Frontal cortex (tissue), 4 donors: ENCODE data around the gene MRPS23. TPM values are rescaled to one million over a fixed set of nuclear protein-coding genes. Genes with fewer than 3 reads are reported as not detected.

Source experiments
- DNase-seq, 2 donors: peaks; one replicate each; pipeline ENCODE4 v3.0.0; 2012; ENCODE audit warnings: low spot score in 2 of 2
- FAIRE-seq: peaks from 2 replicates; lab custom pipeline; 2012; peaks lifted over from hg19 to GRCh38; lab: Jason Lieb, UNC
- total RNA-seq: library from RNA; depleted of rRNA; stranded (reverse); fragments of >200 nt; gene quantifications from one replicate; pipeline ENCODE4 v1.2.3, GENCODE V29; 2014
- donor health status: control.
- donor health status: control.
- donor health status: control.

MRPS23 gene
- total RNA-seq, 1 donor from 2014 or later: 30.2 TPM

DNA sequence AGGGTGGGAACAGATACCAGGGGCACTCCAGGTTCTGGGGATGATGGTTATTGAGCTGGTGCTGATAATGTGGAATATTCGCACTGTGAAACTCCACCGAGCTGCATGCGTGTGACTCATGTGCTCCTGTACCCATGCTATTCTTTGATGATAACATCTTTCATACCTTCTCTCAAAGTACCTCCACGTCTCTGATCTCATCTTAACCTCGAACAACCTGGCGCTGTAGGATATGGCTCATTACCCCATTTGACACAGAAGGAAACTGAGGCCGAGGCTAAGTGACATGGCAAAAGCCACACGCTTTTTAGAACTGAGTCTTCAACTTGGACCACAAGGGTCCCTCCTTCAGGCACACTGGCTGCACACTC is 30.2 kb upstream of the MRPS23 start:
- FAIRE-seq (no peak), DNase-seq (no peak)

DNA sequence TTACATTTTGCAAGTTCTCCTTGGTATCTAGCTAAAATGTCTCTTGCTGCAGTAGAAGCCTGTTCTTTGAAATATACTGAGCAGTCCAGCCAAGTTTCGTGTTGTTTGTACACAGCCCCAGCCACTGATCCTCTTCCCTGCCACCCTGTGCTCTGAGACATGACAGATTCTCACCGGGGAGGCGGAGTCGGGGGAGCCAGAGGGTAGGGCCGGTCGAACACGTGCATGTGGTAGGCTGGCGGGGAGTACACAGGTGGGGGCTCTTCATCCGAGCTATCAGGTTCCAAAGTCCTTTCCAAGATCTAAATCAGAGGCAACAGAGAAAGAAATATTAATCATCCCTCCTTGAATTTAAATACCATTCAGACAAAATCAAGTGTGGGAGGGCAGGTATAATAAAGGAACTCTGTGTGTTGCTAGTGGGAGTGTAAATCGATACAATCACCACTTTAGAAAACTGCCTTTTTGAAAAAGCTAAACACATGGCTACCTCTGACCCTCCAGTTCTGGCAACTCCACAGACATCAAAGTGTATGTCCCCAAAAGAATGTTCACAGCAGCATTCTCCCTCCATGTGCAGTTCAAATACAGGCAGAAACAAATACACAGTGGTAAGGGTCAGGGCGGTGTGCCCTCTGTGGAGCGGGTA is 29.7 kb upstream of the MRPS23 start:
- DNase-seq (no peak), FAIRE-seq (no peak)

DNA sequence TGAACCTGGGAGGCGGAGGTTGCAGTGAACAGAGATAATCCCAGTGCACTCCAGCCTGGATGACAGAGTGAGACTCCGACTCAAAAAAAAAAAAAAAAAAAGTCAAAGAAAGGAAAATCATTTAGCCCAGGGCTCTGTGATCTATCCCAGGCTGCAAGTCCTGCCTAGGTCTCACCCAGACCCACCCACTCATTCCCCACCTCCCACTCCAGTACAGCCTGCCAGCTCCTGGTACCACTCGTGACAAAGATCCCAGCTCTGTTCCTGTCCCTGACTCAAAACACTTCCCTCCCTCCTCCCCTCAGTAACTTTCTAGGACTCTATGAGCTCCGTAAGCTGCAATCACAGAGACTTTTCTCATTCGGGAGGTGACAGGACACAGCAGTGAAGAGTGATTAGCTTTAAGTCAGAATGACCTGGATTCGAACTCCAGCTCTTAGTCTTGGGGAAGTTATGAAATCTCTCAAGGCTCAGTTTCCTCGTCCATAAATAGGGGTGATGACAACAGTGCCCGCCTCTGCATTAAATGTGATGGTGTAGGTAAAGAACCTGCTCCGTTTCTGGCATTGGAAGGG is 28.0 kb upstream of the MRPS23 start:
- no peak for DNase-seq
- FAIRE-seq: no peak

DNA sequence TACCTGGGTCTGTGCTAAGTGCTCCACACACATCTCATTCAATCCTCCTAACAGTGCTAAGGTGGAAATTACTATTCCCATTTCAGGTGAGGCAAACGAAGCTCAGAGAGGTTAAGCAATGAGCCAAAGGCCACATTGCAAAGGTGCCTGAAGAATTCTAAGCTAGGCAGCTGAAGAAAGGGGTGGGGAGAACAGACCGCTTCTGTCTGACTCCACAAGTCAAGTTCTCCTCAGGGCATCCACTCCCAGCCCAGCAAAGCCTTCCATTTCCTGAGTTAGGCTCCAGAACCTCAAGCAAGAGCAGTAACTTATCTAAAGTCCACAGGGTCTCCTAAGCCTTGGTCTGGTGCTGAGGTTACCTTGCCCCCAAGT is 27.0 kb upstream of the MRPS23 start:
- DNase-seq (no peak), FAIRE-seq (no peak)

DNA sequence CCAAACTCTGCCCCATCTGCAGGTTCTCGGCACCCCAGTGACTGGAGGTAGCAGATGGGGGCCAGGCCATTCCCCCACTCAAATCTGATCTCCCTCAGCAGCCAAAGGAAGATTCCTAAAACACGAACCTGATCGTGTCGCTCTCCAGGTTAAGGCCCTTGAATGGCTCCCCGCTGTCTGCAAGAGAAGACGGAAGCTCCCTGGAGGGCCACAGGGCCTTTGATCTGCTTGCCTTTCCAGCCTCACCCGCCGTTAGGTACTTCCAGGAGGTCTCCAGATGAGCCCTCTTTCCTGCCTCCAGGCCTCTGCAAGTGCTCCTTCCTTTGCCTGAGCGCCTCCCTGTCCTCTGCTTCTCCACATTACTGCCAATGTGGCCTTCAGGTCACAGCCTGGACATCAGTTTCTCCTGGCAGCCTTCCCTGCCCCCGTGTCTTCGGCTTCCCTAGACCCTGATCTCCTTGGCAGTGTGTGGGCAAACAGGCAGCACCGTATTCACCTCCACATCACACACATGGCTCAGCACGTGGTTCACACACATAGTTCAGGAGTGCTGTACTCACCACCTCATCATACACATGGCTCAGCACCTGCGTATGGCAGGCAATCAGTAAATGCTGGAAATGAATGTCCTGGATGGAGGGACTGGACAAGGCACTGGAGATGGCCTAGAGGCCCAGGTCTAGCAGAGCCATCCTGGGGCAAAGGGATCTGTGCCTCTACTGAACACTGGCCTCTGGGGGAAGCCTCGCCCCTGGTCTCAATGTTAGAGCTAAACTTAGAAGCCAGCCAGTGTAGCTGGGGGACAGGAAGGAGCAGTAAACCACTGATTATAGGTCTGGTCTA is 26.4 kb upstream of the MRPS23 start:
- FAIRE-seq (no peak), DNase-seq (no peak)

DNA sequence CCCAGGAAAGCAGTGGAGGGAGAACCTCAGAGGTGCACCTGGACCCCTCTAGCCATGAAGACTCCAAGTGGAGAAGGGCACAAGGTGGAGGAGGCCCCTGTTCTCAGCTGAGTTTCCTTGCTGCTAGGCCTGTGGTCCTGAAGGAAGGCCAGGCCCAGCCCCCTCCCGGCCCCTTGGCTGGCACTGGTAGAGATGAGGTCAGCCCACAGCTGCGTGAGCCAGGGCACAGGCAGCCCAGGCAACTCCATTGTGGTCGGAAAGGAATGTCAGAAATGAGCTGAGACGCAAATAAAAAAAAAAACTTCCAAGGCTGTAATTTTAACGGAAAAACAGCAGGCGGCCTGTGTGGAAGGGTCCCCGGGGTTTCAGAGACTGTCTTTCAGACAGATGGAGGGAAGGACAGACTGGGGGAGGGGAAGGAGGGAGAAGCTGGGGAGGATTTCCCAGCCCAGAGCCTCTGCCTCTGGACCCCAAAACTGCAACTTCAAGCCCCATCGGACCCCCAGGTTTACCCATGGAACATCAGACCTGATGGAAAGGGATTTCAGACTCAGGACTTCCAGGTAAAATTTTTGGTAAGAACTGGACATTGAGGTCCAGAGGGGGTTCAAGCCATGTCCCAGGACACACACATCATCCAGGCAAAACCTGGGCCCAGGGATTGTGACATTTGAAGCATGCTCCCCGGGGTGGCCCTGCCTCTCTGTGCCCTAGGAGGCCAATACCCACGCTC is 25.6 kb upstream of the MRPS23 start:
- DNase-seq (peak; percentile 60 to 72), FAIRE-seq (no peak)

DNA sequence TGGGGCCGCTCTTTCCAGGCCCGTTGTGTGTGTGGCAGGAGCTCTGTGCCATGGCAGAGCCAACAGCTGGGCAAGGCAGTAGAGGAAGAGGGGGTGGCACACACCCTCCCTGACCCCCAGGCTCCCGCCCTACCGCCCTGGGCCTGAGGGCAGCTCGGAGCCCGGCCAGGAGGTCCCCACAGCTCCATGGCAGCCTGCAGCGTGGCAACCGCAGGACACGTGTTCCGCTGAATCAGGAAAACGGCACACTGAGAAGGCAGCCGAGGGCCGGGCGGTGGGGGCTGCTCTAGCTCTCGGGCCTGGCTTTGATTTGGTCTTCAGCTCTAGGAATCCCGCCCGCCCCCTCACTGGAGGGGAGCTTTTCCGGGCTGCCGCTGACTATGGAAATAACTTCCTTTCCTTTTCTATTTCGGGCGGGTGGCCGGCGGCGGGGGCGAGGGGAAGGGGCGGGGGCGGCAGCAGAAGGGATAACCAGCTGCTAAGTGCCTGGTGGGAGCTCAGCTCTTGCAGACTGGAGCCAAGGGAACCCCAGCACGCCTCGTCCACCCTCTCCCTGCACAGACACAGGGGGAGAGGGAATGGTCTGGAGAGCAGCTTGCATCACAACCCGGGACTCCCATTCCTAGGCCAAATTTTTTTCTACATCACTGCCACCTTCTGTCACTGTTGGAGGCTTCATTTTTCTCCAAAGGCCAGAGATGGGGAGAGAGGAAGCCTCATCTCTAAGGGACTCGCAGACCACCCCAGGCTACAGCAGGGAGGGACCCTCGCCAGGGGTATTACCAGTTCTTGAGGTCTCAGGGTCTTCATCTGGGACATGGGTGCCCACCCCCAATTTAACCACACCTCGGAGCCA is 24.8 kb upstream of the MRPS23 start:
- peak; percentile 74 to 92 for DNase-seq
- no peak for FAIRE-seq

DNA sequence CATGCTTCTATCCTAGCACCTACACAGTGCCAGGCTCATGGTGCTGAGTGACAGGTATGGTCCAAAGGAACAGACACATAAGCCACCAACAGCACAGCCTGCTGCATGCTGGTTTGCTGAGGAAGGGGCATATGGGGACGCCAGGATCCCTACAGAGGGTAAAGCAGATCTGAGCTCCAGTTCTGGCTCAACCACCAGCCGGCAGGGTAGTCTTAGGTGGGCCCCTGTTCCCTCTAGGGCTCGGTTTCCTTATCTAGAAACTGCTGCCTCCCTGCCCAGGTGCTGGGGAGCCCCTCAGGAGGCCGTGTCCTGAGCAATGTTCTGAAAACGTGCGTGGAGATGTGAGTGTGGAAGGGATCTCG is 24.2 kb upstream of the MRPS23 start:
- DNase-seq (no peak), FAIRE-seq (no peak)

DNA sequence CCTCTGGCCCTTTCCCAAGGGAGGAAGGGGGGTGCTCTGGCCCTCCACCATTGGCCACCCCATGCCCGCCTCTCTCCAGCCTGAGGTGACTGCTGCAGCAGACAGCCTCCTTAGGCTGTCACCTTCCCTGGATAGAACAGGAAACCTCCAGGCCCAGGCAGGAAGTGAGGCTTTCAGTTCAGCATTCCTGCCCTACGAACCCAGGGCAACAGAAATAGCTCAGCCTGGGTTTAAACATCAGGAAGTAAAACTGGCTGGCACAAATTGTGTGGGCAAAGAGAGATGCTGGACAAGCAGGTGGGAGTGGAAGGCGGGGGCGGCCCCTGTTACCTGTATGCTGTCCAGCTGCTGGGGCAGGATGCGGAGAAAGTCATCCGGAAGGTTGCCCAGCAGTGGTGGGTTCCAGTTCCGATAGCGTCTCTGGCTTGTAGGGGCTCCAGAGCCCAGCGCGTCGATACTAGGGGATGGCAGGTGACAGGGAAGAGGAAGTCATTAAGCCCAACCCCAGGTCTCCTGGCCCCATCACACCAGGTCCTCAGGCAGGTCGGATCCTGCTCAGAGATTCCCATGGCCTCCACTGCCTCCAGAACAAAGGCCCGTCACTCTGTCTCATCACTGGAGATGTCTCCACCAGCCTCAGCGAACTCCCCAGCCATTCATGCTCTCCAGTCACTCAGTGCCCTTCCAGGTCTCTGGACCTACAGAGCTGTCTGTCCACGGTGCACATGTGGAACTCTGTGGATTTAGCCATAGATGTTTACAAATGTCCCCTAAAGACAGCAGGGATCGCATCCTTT is 23.6 kb upstream of the MRPS23 start:
- FAIRE-seq (no peak), DNase-seq (no peak)

DNA sequence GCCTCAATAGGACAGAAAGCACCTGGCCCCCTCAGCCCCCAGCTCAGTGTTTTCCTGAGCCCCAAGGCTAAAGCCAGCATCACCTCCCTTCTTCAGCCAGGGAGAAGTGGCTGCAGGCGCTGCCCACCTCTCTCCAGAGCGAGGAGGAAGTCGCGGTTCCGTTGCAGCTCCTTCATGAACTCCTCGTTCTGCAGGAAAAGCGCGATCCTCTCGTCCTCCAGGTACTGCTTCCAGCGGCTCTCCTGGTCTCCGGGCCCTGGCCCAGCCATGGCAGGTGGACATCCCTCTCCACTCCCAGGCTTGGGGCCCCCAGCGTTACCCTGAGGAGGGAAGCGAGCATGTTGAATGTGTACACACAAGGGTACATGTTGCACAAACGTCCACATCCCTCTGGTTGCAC is 22.7 kb upstream of the MRPS23 start:
- DNase-seq: no peak
- no peak for FAIRE-seq

DNA sequence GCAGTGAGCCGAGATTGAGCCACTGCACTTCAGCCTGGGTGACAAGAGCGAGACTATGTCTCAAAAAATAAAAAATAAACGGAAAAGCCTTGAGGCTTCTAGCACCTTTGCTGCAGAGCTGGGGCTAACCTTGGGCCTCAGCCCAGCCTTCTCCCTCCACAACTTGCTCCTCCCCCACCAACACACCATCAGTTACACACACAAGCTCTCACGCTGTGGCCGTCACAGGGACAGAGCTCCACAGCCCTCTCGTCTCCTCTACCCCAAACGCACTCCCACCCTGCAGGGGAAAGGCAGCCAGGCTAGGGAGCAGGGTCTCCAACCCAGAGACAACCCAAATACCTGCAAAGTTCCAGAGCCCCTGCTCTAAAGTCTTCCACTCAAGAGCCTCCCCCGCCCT is 22.0 kb upstream of the MRPS23 start:
- DNase-seq (no peak), FAIRE-seq (no peak)

DNA sequence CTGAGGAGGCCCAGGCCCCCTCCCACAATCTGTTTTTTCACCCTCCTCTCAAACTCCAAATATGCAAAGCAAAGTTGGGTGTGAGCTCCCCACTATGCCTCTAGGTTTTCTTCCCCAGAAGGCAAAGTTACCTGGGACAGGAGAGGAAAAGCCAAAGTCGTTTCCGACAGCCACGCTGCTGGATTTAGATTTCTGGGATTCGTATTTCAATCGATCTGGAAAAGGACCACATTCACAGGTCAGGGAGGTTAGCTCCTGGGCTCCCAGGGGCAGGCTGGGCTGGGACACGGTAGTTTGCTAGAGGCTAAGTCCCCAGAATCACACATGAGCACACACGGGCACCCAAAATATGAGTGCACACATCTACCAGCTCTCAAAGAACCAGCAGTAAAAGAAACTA is 21.3 kb upstream of the MRPS23 start:
- FAIRE-seq: no peak

DNA sequence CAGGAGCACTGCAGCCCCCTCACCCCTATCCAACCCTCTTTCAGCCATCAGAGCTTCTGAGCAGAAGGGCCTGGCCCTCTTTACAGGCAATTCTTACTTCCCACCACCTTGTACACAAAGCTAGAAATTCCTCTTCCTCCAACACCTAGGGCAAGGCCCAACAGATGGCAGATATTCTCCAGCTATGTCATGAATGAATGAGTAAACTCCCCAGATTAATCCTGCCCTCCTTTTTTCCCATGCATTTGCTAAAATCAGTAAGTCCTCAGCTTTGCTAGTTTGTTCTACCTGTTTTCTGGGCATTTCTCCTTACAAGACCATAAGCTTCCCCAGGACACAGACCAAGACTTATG is 20.4 kb upstream of the MRPS23 start:
- no peak for FAIRE-seq

More for the DNA sequence above, 21.3 kb upstream of the MRPS23 start:
- DNase-seq: no peak

DNA sequence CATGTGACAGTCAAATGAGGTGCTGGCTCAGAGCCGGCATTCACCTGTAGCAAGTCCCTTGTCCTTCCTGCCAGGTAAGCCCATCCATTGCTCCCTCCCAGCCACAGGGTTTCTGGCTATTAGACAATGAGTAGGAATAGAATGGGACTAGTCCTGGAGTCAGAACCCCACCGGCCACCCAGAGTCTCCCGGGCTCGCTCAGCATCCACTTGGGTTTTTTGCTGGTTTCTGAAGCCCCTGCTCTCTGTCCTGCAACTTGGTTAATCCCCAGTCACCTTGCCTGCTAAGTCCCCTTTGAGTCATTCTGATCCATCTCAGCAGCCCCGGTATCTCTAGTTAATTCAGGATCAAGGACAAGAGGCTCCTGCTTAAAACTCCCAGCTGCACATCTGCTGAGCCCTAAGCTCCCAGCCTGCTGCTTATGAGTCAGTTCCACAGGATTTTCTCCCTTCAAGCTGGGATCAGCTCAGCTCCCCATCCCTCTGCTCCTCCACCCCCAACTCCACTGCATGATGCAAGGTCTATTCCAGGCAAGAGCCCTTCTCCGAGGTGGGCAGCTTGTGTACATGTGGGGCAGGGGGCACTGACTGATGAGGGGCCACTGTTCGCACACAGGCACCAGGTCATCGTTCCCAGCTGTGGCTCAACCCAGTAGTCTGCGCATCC is 19.9 kb upstream of the MRPS23 start:
- FAIRE-seq (no peak), DNase-seq (no peak)

More for the DNA sequence above, 20.4 kb upstream of the MRPS23 start:
- DNase-seq: no peak

DNA sequence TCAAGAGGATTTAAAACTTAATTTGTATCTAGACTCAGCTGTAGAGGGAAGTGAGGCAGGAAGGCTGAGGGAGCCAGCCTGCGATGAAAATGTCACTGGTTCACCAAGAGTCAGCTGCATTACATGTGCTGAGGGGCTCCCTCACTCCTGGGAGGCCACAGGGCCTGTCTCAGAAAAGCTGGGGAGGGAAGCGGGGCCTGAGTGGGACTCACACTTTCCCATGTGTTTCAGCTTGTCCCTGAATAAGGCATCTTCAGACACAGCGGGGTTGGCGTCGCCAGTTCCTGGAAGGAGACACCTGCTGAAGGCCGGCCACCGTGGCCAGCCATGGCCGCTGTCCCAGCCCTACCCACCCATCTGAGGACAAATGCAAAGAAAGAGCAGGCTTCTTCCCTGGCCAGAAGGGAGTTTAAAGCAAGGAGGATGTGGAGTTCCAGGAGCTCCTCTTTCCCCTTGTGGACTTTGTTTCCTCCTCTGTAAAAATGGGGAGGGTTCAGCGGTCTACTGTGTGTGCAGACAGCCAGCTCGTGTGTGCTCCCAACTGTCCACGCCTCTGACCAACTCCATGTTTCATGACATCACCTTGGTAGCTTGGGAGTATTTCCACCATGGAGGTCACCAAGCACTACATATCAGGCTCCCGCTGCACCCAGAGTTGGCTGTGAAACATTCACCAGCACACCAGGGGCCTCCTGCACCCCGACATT is 19.2 kb upstream of the MRPS23 start:
- FAIRE-seq: no peak
- no peak for DNase-seq

DNA sequence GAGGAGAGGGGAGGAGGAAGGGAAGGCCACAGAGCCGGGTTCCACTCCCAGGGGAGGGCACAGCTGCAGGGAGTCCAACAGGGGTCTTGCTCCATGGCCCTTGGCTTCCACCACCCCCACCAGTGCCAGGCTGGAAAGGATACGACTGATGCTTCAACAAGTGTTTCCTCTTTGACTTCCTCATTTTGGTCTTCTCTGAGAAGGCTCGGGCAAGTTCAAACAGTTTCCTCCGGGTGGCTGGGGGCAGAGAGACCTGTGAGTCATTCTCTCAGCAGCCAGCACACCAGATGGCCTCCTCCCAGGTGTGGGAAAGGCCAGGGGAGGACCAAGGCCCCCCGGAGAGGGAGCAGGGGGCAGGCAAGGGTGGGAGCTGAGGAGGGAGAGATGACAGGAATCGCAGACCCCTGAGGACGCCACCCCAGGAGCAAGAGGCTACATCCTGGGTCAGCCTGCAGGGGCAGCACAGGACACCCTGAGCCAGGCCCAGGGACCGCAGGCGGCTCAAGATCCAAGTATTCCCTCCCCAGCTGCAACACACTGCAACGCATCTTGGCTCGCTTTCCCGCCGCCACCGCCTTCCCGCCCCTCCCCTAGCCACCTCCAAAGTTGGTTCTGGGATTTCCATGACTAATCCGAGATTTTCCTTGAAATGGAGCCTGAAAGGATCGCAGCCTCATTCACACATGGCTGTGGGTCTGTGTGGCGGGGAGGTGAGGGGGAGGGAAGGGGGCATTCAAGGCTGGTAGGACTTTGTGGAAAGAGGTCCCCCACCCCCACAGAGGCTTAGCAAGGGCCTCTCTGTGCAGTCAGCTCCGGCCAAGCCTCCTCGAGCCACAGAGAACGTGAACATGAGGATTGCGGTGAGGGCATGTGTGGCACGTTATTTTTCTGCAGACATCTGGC is 18.4 kb upstream of the MRPS23 start:
- DNase-seq (peak in 1 of 2 donors; percentile 68), FAIRE-seq (no peak)

DNA sequence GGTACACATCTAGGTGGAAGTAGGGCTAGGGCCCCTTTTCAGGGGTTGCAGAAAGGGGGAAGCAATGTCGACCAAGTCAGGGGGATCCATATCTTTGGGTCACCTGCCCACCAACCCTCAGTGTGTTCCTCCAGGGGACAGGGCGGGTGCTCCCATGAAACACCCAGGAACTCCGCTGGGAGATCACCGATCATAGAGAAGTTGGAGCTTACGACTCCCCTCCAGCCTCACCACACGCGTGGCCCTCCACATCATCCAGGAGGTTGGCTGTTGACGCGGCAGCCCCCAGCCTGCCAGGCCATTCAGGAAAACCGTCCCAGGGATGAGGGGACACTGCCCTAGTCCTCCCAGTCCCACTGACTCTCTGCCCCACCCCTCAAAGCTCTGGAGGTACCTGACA is 17.3 kb upstream of the MRPS23 start:
- no peak for DNase-seq
- no peak for FAIRE-seq
